ENCODE measurements around the gene RUVBL1.

DNA sequence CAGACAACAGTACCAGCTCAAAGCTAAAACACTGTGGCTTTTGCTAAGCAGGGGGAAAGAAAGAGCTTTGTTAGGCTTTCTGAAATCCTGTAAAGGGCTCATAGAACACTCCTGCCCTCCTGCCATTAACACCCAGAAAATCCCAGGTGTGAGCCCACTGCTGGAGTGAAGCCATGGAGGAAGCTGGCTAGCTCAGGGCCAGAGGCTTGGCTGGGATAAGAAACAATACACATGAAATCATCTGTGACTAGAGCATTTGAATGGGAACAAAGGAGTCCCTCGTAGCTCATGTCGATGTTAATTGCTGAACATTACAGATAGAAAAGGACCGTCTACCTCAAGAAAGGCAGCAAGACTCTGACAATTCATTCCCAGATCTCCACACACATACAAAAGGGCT lies 23.5 kb downstream of the RUVBL1 start:
- TF ChIP-seq, protein P1, sequence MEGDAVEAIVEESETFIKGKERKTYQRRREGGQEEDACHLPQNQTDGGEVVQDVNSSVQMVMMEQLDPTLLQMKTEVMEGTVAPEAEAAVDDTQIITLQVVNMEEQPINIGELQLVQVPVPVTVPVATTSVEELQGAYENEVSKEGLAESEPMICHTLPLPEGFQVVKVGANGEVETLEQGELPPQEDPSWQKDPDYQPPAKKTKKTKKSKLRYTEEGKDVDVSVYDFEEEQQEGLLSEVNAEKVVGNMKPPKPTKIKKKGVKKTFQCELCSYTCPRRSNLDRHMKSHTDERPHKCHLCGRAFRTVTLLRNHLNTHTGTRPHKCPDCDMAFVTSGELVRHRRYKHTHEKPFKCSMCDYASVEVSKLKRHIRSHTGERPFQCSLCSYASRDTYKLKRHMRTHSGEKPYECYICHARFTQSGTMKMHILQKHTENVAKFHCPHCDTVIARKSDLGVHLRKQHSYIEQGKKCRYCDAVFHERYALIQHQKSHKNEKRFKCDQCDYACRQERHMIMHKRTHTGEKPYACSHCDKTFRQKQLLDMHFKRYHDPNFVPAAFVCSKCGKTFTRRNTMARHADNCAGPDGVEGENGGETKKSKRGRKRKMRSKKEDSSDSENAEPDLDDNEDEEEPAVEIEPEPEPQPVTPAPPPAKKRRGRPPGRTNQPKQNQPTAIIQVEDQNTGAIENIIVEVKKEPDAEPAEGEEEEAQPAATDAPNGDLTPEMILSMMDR (IDR thresholded peaks at IDR 0.05) = no peak
- no peak for TF ChIP-seq POLR2A (IDR thresholded peaks at IDR 0.05)
